Measurements from ENCODE around the gene KRTAP5-3. TPM values are rescaled to one million over a fixed set of nuclear protein-coding genes. Genes with fewer than 3 reads are reported as not detected.
"Not testable (repeated sequence)": the region's sequence is repeated elsewhere in the genome, so short reads cannot be mapped to it uniquely, and the experiment has no call there.

Gene KRTAP5-3
- total RNA-seq, 6 experiments from 2014 or later = not detected

- Histone ChIP-seq H3K4me1 (no peaks in the 10 kb centered on the region), H3K4me3 (no peak overlapping the region), H3K27me3 (no peaks in the 10 kb centered on the region), H3K9me3 (no peaks in the 10 kb centered on the region), H3K36me3 (no peaks in the 10 kb centered on the region), H3K27ac (no peak overlapping the region)
- ATAC-seq (no peak), DNase-seq (no peak)
- intact Hi-C loops (cut with DNase I) = no loop called here
- WGBS (ENCODE audit: insufficient coverage, low coverage, low lambda C conversion rate, missing lambda C conversion rate) = 78% methylated on average over 2 of the region's 2 CpGs
- TF ChIP-seq POLR2A (IDR thresholded peaks at IDR 0.05) (no peak), CTCF (IDR thresholded peaks at IDR 0.05) (no peak)
These were observed 21.6 kb downstream of the KRTAP5-3 start for GRCh38 chr11:1586699-1587098.

GRCh38 chr11:1584661-1585370 is 23.4 kb downstream of the KRTAP5-3 start, which contains the start of gene KRTAP5-1:
Gene KRTAP5-1 (minus strand): TSS chr11:1585283. CDS start chr11:1585249, 34 bp downstream.
- DNase-seq; ATAC-seq; H3K27me3 ChIP-seq; H3K9me3 ChIP-seq; H3K27ac ChIP-seq; H3K4me3 ChIP-seq; H3K4me1 ChIP-seq; H3K36me3 ChIP-seq; intact Hi-C loops (cut with DNase I): not testable (repeated sequence)
- no CpG with 5 or more reads among the region's 9 CpGs for WGBS (ENCODE audit: insufficient coverage, low coverage, low lambda C conversion rate, missing lambda C conversion rate)

- 69% methylated on average over 2 of the region's 2 CpGs for WGBS (ENCODE audit: insufficient coverage, low coverage, low lambda C conversion rate, missing lambda C conversion rate)
These were observed 25.4 kb downstream of the KRTAP5-3 start for GRCh38 chr11:1582909-1583308.

GRCh38 chr11:1581976-1582375 is 26.3 kb downstream of the KRTAP5-3 start:
- no peaks in the 10 kb centered on the region for H3K36me3 ChIP-seq
- 50% methylated on average over 2 of the region's 9 CpGs for WGBS (ENCODE audit: insufficient coverage, low coverage, low lambda C conversion rate, missing lambda C conversion rate)
- intact Hi-C loops (cut with DNase I) = no loop called here
- H3K27ac ChIP-seq = no peak overlapping the region
- H3K4me3 ChIP-seq = no peak overlapping the region
- DNase-seq (no peak), ATAC-seq (no peak)
- no peaks in the 10 kb centered on the region for H3K27me3 ChIP-seq
- no peaks in the 10 kb centered on the region for H3K4me1 ChIP-seq
- no peak for TF ChIP-seq CTCF (IDR thresholded peaks at IDR 0.05)
- no peak for TF ChIP-seq POLR2A (IDR thresholded peaks at IDR 0.05)
- no peaks in the 10 kb centered on the region for H3K9me3 ChIP-seq

More at GRCh38 chr11:1582909-1583308, 25.4 kb downstream of the KRTAP5-3 start:
- intact Hi-C loops (cut with DNase I); H3K4me1 ChIP-seq; H3K27me3 ChIP-seq; H3K9me3 ChIP-seq; H3K4me3 ChIP-seq; ATAC-seq; H3K36me3 ChIP-seq; DNase-seq; H3K27ac ChIP-seq: not testable (repeated sequence)

GRCh38 chr11:1576825-1577224 is 31.4 kb downstream of the KRTAP5-3 start:
- intact Hi-C loops (cut with DNase I) = loop anchor here in 1 of 2 donors (10.0 kb wide), 1 partner anchor 122 kb away; no protein-coding TSS in a partner anchor
- TF ChIP-seq CTCF (IDR thresholded peaks at IDR 0.05) = no peak
- no peak for TF ChIP-seq POLR2A (IDR thresholded peaks at IDR 0.05)
- WGBS (ENCODE audit: insufficient coverage, low coverage, low lambda C conversion rate, missing lambda C conversion rate) = 80% methylated on average over 6 of the region's 6 CpGs

GRCh38 chr11:1575756-1576155 is 32.5 kb downstream of the KRTAP5-3 start:
- 78% methylated on average over 16 of the region's 16 CpGs for WGBS (ENCODE audit: insufficient coverage, low coverage, low lambda C conversion rate, missing lambda C conversion rate)
- H3K36me3 ChIP-seq, H3K27me3 ChIP-seq, H3K9me3 ChIP-seq, ATAC-seq, H3K4me3 ChIP-seq, H3K27ac ChIP-seq, DNase-seq: not testable (repeated sequence)
- intact Hi-C loops (cut with DNase I) = loop anchor here in 1 of 2 donors (10.0 kb wide), 1 partner anchor 121 kb away; no protein-coding TSS in a partner anchor
- H3K4me1 ChIP-seq = peaks cover 0 to 19% (median 5%) of the 10 kb centered on the region in 4 donors

More at GRCh38 chr11:1576825-1577224, 31.4 kb downstream of the KRTAP5-3 start:
- H3K27me3 ChIP-seq = no peaks in the 10 kb centered on the region
- no peak overlapping the region for H3K4me3 ChIP-seq
- no peaks in the 10 kb centered on the region for H3K36me3 ChIP-seq
- H3K4me1 ChIP-seq = peaks cover 0 to 19% (median 5%) of the 10 kb centered on the region in 4 donors
- ATAC-seq (no peak), DNase-seq (no peak)
- no peaks in the 10 kb centered on the region for H3K9me3 ChIP-seq
- H3K27ac ChIP-seq = no peak overlapping the region
